Psoas muscle (tissue), 8 donors: Measurements from ENCODE around the gene UBE2U. TPM values are rescaled to one million over a fixed set of nuclear protein-coding genes. Genes with fewer than 3 reads are reported as not detected.
"Not testable (repeated sequence)": the region's sequence is repeated elsewhere in the genome, so short reads cannot be mapped to it uniquely, and the experiment has no call there.

ENCODE experiments used
- ATAC-seq, 4 donors: fragments of 200-7000 bp; cut with Tn5 transposase; one replicate each; pipeline ENCODE4 v1.9.1; 2020; ENCODE audit warnings: moderate library complexity in 3 of 4, mild to moderate bottlenecking in 2 of 4
- DNase-seq, 2 donors: peaks; one replicate each; pipeline ENCODE4 v3.0.0-alpha.2; 2020
- H3K27ac ChIP-seq: fragments of 200-600 bp; one replicate; pipeline ENCODE4 v1.8.0; 2022
- H3K27me3 ChIP-seq, 3 donors: fragments of 200-600 bp in 1 of 3; one replicate each; pipeline versions ENCODE4 v1.6.1 to v1.8.0; 2013 to 2022; ENCODE audit warnings: low read length in 2 of 3, mild to moderate bottlenecking in 2 of 3, moderate library complexity in 1 of 3; ENCODE audit not compliant: insufficient read depth in 3 of 3
- H3K36me3 ChIP-seq, 2 donors: fragments of 200-600 bp in 1 of 2; one replicate each; pipeline versions ENCODE4 v1.6.1 to v1.8.0; 2013 to 2022; ENCODE audit warnings: low read depth in 1 of 2, mild to moderate bottlenecking in 1 of 2, moderate library complexity in 1 of 2; ENCODE audit not compliant: insufficient read depth in 1 of 2
- H3K4me1 ChIP-seq: fragments of 200-600 bp; one replicate; pipeline ENCODE4 v1.8.0; 2022
- H3K4me3 ChIP-seq: fragments of 200-600 bp; one replicate; pipeline ENCODE4 v1.8.0; 2022; ENCODE audit warnings: mild to moderate bottlenecking
- H3K9me3 ChIP-seq: fragments of 200-600 bp; one replicate; pipeline ENCODE4 v1.8.0; 2022
- WGBS, 3 donors: extraction: QIAGEN DNeasy Blood & Tissue Kit; methylation state at CpG; one replicate each; pipeline versions ENCODE4 v1.1.6 to v1.1.7; 2013; 5-methylcytosine and 5-hydroxymethylcytosine counted together
- intact Hi-C, 2 donors: fragments of 100-400 bp; cut with DNase I; formaldehyde crosslinking; loops; one replicate each; pipeline versions ENCODE4 v1.11.0 to v1.14.2; 2022
- polyA plus RNA-seq, 3 donors: library from polyadenylated mRNA; stranded (reverse); fragments of 200-250 nt; gene quantifications; one replicate each; pipeline ENCODE4 v1.2.3, GENCODE V29; 2013
- total RNA-seq, 4 donors: library from RNA; stranded (reverse); fragmentation: NEBNext Ultra II Directional in 2 of 4; extraction: Animal tissue kit (Norgen Biotek cat#: 25700) in 2 of 4; gene quantifications; one replicate each; pipeline versions ENCODE4 v1.2.1 to v1.2.4, GENCODE V29; 2021 to 2023
- TF ChIP-seq, protein P1 (sequence below): fragments of 200-600 bp; IDR thresholded peaks from one replicate; pipeline ENCODE4 v1.8.0; 2022; ENCODE audit warnings: antibody characterized with exemption
- donor health status: healthy with polysubstance abuse.
- donor health status: DM: no; HTN: no; CAD: no; lungs with moderate emphysema.
- donor health status: Bipolar disorder and iron deficiency.
- donor health status: healthy.
- donor health status: DM: yes; HTN: yes; CAD: no.
- donor health status: DM: no; HTN: no; CAD: no.
- donor health status: DM: no; HTN: no; CAD: no.
- donor health status: DM: yes; HTN: yes; CAD: no.

UBE2U gene
- total and polyA plus RNA-seq, 7 donors: not detected

DNA sequence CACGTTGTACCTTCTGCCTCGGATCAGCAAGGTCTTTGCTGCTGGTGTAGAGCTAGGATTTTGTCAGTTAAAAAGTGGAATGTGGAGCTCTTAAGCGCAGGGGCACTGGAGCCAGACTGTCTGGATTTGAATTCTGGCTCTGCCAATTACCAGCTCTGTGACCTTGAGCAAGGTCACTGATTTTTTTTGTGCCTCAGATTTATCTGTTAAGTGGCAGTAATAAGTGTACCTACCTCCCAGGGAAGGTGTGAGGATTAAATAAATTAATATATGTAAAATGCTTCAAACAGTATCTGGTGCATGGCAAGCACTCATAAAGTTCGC is 40.3 kb downstream of the UBE2U start:
- H3K36me3 ChIP-seq: no peaks in the 10 kb centered on the region
- TF ChIP-seq, protein P1, sequence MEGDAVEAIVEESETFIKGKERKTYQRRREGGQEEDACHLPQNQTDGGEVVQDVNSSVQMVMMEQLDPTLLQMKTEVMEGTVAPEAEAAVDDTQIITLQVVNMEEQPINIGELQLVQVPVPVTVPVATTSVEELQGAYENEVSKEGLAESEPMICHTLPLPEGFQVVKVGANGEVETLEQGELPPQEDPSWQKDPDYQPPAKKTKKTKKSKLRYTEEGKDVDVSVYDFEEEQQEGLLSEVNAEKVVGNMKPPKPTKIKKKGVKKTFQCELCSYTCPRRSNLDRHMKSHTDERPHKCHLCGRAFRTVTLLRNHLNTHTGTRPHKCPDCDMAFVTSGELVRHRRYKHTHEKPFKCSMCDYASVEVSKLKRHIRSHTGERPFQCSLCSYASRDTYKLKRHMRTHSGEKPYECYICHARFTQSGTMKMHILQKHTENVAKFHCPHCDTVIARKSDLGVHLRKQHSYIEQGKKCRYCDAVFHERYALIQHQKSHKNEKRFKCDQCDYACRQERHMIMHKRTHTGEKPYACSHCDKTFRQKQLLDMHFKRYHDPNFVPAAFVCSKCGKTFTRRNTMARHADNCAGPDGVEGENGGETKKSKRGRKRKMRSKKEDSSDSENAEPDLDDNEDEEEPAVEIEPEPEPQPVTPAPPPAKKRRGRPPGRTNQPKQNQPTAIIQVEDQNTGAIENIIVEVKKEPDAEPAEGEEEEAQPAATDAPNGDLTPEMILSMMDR: no peak
- intact Hi-C loops: loop anchor here (2.0 to 10.0 kb wide), 7 partner anchors 469 to 1399 kb away; partner anchors contain the start of gene ROR1 (in 2 of the 2)
- peaks cover 0 to 2% (median 0%) of the 10 kb centered on the region in 3 donors for H3K27me3 ChIP-seq
- ATAC-seq: no peak
- no peak overlapping the region for H3K27ac ChIP-seq
- 31 to 56% (median 49%) methylated on average over 4 of the region's 4 CpGs for WGBS, 3 donors
- H3K4me3 ChIP-seq: no peak overlapping the region
- no peak for DNase-seq
- H3K9me3 ChIP-seq: no peaks in the 10 kb centered on the region
- H3K4me1 ChIP-seq: no peaks in the 10 kb centered on the region

DNA sequence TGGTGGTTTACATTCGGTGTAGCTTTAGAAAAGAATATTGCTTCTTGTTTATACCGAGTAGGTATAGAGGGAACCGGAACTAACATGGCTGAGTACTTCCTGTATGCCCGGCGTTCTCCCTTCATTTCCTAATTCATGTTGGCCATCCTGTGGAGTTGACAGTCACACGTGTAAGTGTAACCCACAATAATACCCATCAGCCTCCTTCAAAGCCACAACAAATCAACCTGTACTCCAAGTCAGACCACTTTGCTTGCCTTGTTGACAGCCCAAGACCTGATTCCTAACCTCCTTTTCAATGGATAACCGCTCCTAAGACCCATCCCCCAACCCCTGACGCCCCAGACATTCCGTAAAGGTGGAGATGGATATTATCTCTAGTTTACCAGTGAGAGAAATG is 42.1 kb downstream of the UBE2U start:
- no peaks in the 10 kb centered on the region for H3K36me3 ChIP-seq
- peaks cover 0 to 2% (median 0%) of the 10 kb centered on the region in 3 donors for H3K27me3 ChIP-seq
- no peak for DNase-seq
- no peak overlapping the region for H3K4me3 ChIP-seq
- ATAC-seq: peak in 1 of 4 donors; percentile 36
- no peaks in the 10 kb centered on the region for H3K9me3 ChIP-seq
- WGBS, 3 donors: 37 to 42% (median 41%) methylated on average over 9 of the region's 9 CpGs
- no peaks in the 10 kb centered on the region for H3K4me1 ChIP-seq
- intact Hi-C loops: loop anchor here (2.0 to 10.0 kb wide), 6 partner anchors 471 to 1401 kb away; partner anchors contain the start of gene ROR1 (in 2 of the 2)
- H3K27ac ChIP-seq: no peak overlapping the region
- TF ChIP-seq, protein P1: no peak

DNA sequence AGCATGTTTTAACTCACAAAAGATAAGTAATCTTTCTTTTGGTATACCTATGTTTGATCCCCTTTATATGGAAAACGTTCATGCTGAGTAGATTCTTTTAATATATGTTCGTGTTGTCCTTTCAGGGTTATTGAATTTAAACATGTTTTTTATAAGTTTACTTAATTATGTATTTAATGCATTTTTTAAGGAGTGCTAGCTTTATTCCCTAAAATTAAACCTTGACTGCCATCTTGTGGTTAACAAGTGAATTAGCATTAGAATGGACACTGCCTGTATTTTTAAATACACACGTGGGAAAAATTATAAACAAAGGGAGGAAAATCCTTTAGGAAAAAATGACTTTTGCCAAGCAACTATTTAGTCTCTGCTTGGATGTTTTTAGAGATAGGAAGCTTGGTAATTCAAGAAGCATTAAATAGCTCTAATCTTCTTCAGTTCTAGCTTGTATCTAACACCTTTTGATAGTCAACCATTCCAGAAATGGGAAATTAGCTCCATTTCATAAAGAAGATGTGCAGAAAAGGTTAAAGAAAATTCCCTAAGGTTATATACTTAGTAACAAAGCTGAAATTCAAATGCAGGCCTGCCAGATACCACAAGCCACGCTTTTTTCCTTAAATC is 43.0 kb downstream of the UBE2U start:
- no peak overlapping the region for H3K4me3 ChIP-seq
- H3K36me3 ChIP-seq: no peaks in the 10 kb centered on the region
- DNase-seq (no peak), ATAC-seq (peak in 3 of 4 donors; percentile 42 to 76 (median 59))
- H3K9me3 ChIP-seq: no peaks in the 10 kb centered on the region
- TF ChIP-seq, protein P1: peak; percentile 76
- no peaks in the 10 kb centered on the region for H3K4me1 ChIP-seq
- H3K27me3 ChIP-seq: no peaks in the 10 kb centered on the region
- H3K27ac ChIP-seq: no peak overlapping the region
- WGBS, 3 donors: 16 to 19% (median 19%) methylated on average over 4 of the region's 4 CpGs
- intact Hi-C loops: loop anchor here (5.0 to 10.0 kb wide), 4 partner anchors 472 to 1402 kb away; partner anchors contain the start of gene ROR1 (in 2 of the 2)

DNA sequence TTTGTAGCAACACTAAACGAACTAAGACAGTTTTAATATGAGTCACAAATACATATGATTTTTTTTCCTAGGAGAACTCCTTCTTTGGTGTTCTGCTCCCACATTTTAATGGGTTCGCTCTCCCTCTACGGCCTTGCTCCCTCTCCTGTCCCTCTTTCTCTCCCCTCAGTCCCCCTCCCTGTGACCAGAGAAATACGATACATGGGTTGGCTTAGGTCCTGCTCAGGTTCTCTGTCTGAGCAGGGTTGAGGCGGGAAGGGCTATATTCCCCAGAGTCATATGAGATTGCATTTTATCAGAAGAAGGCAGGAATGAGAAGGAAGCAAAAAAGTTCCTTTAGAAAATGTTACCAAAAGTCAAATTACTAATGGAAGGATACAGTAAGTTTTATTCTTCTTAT is 44.6 kb downstream of the UBE2U start:
- no peak overlapping the region for H3K4me3 ChIP-seq
- DNase-seq (no peak), ATAC-seq (peak in 1 of 4 donors; percentile 48)
- H3K27ac ChIP-seq: no peak overlapping the region
- 31 to 39% (median 34%) methylated on average over 5 of the region's 5 CpGs for WGBS, 3 donors
- intact Hi-C loops: loop anchor here (5.0 to 10.0 kb wide), 4 partner anchors 473 to 1403 kb away; partner anchors contain the start of gene ROR1 (in 2 of the 2)
- H3K27me3 ChIP-seq: no peaks in the 10 kb centered on the region
- H3K4me1 ChIP-seq: no peaks in the 10 kb centered on the region
- TF ChIP-seq, protein P1: no peak
- H3K9me3 ChIP-seq: no peaks in the 10 kb centered on the region
- no peaks in the 10 kb centered on the region for H3K36me3 ChIP-seq

DNA sequence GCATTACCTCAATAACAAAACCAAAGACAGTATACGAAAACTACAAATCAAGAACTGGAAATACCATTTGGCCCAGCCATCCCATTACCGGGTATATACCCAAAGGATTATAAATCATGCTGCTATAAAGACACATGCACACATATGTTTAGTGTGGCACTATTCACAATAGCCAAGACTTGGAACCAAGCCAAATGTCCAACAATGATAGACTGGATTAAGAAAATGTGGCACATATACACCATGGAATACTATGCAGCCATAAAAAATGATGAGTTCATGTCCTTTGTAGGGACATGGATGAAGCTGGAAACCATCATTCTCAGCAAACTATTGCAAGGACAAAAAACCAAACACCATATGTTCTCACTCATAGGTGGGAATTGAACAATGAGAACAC is 47.0 kb downstream of the UBE2U start:
- DNase-seq, H3K9me3 ChIP-seq, intact Hi-C loops, H3K27ac ChIP-seq, H3K27me3 ChIP-seq, H3K4me1 ChIP-seq, ATAC-seq, H3K4me3 ChIP-seq, H3K36me3 ChIP-seq: not testable (repeated sequence)
- WGBS, 3 donors: 83 to 91% (median 91%) methylated on average over 2 of the region's 2 CpGs
